ENCODE measurements around the gene ENTHD1. TPM values are rescaled to one million over a fixed set of nuclear protein-coding genes. Genes with fewer than 3 reads are reported as not detected.

The ENTHD1 gene
- polyA plus RNA-seq, 1 donor from 2014 or later, result not detected

GRCh38 chr22:39697790-39698430 lies 195.7 kb downstream of the ENTHD1 start:
- TF ChIP-seq SMC3 (conservative IDR thresholded peaks at IDR 0.05; ENCODE audit: poor library complexity) (no peak), POLR2AphosphoS5 (IDR thresholded peaks at IDR 0.05) (no peak), EZH2 (IDR thresholded peaks at IDR 0.05; ENCODE audit: borderline replicate concordance, insufficient read depth, low read length, poor library complexity, severe bottlenecking) (no peak), RAD21 (conservative IDR thresholded peaks at IDR 0.05) (no peak), TAF1 (IDR thresholded peaks at IDR 0.05; ENCODE audit: low read depth) (no peak), EP300 (conservative IDR thresholded peaks at IDR 0.05; ENCODE audit: poor library complexity, severe bottlenecking) (no peak), MXI1 (conservative IDR thresholded peaks at IDR 0.05; ENCODE audit: poor library complexity, severe bottlenecking) (no peak), CTCF (IDR thresholded peaks at IDR 0.05; ENCODE audit: poor library complexity, severe bottlenecking) (no peak)
- TF ChIP-seq, protein P1, sequence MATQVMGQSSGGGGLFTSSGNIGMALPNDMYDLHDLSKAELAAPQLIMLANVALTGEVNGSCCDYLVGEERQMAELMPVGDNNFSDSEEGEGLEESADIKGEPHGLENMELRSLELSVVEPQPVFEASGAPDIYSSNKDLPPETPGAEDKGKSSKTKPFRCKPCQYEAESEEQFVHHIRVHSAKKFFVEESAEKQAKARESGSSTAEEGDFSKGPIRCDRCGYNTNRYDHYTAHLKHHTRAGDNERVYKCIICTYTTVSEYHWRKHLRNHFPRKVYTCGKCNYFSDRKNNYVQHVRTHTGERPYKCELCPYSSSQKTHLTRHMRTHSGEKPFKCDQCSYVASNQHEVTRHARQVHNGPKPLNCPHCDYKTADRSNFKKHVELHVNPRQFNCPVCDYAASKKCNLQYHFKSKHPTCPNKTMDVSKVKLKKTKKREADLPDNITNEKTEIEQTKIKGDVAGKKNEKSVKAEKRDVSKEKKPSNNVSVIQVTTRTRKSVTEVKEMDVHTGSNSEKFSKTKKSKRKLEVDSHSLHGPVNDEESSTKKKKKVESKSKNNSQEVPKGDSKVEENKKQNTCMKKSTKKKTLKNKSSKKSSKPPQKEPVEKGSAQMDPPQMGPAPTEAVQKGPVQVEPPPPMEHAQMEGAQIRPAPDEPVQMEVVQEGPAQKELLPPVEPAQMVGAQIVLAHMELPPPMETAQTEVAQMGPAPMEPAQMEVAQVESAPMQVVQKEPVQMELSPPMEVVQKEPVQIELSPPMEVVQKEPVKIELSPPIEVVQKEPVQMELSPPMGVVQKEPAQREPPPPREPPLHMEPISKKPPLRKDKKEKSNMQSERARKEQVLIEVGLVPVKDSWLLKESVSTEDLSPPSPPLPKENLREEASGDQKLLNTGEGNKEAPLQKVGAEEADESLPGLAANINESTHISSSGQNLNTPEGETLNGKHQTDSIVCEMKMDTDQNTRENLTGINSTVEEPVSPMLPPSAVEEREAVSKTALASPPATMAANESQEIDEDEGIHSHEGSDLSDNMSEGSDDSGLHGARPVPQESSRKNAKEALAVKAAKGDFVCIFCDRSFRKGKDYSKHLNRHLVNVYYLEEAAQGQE (IDR thresholded peaks at IDR 0.05; ENCODE audit: borderline replicate concordance), result no peak
- H3K4me2 ChIP-seq (ENCODE audit: low read length), result no peak overlapping the region
- H3K79me2 ChIP-seq (replicated peaks; ENCODE audit: insufficient read depth, low read length), result no peaks in the 10 kb centered on the region
- H3K36me3 ChIP-seq (ENCODE audit: insufficient read depth, low read length), result no peaks in the 10 kb centered on the region
- H3K27me3 ChIP-seq (ENCODE audit: insufficient read depth, low read depth, low read length), result no peaks in the 10 kb centered on the region
- H3K9me2 ChIP-seq (ENCODE audit: insufficient read depth, low read length), result no peaks in the 10 kb centered on the region
- H3F3A ChIP-seq (ENCODE audit: insufficient read depth, low read length, poor library complexity, severe bottlenecking), result no peaks in the 10 kb centered on the region
- H3K9me3 ChIP-seq (ENCODE audit: low read length), result no peaks in the 10 kb centered on the region
- no peaks in the 10 kb centered on the region for H4K20me1 ChIP-seq (ENCODE audit: insufficient read depth)
- no peak overlapping the region for H3K27ac ChIP-seq (ENCODE audit: low read length)
- H3K9ac ChIP-seq (ENCODE audit: low read length), result no peak overlapping the region
- no peak overlapping the region for H3K4me3 ChIP-seq (ENCODE audit: low read length)
- no peak overlapping the region for H2AFZ ChIP-seq (ENCODE audit: low read depth, low read length)

GRCh38 chr22:39693943-39694500 lies 199.5 kb downstream of the ENTHD1 start:
- Histone ChIP-seq H3K9me2 (ENCODE audit: insufficient read depth, low read length) (no peaks in the 10 kb centered on the region), H3K4me2 (ENCODE audit: low read length) (no peak overlapping the region), H2AFZ (ENCODE audit: low read depth, low read length) (no peak overlapping the region)

More at GRCh38 chr22:39693943-39694500, 199.5 kb downstream of the ENTHD1 start:
- TF ChIP-seq SMC3 (conservative IDR thresholded peaks at IDR 0.05; ENCODE audit: poor library complexity), result no peak
- TF ChIP-seq, protein P1 (IDR thresholded peaks at IDR 0.05; ENCODE audit: borderline replicate concordance), result no peak
- TF ChIP-seq RAD21 (conservative IDR thresholded peaks at IDR 0.05), result no peak
- no peak for TF ChIP-seq MXI1 (conservative IDR thresholded peaks at IDR 0.05; ENCODE audit: poor library complexity, severe bottlenecking)
- TF ChIP-seq EP300 (conservative IDR thresholded peaks at IDR 0.05; ENCODE audit: poor library complexity, severe bottlenecking), result no peak
- no peak for TF ChIP-seq EZH2 (IDR thresholded peaks at IDR 0.05; ENCODE audit: borderline replicate concordance, insufficient read depth, low read length, poor library complexity, severe bottlenecking)
- no peak for TF ChIP-seq POLR2AphosphoS5 (IDR thresholded peaks at IDR 0.05)
- no peak for TF ChIP-seq CTCF (IDR thresholded peaks at IDR 0.05; ENCODE audit: poor library complexity, severe bottlenecking)
- TF ChIP-seq TAF1 (IDR thresholded peaks at IDR 0.05; ENCODE audit: low read depth), result no peak
- H3K79me2 ChIP-seq (replicated peaks; ENCODE audit: insufficient read depth, low read length), result no peaks in the 10 kb centered on the region
- H3K9me3 ChIP-seq (ENCODE audit: low read length), result no peaks in the 10 kb centered on the region
- no peak overlapping the region for H3K4me3 ChIP-seq (ENCODE audit: low read length)
- H3K36me3 ChIP-seq (ENCODE audit: insufficient read depth, low read length), result no peaks in the 10 kb centered on the region
- no peaks in the 10 kb centered on the region for H4K20me1 ChIP-seq (ENCODE audit: insufficient read depth)
- no peak overlapping the region for H3K9ac ChIP-seq (ENCODE audit: low read length)
- no peaks in the 10 kb centered on the region for H3K27me3 ChIP-seq (ENCODE audit: insufficient read depth, low read depth, low read length)
- H3F3A ChIP-seq (ENCODE audit: insufficient read depth, low read length, poor library complexity, severe bottlenecking), result no peaks in the 10 kb centered on the region
- H3K27ac ChIP-seq (ENCODE audit: low read length), result no peak overlapping the region
